ENCODE data around the gene MMAB. TPM values are rescaled to one million over a fixed set of nuclear protein-coding genes. Genes with fewer than 3 reads are reported as not detected.

The MMAB gene
- total and polyA plus RNA-seq, 10 of the 15 experiments (the other 5 are each of a cell fraction or from before 2014, with no cell fraction given): 10.6 to 65.3 (median 45.2) TPM

DNA sequence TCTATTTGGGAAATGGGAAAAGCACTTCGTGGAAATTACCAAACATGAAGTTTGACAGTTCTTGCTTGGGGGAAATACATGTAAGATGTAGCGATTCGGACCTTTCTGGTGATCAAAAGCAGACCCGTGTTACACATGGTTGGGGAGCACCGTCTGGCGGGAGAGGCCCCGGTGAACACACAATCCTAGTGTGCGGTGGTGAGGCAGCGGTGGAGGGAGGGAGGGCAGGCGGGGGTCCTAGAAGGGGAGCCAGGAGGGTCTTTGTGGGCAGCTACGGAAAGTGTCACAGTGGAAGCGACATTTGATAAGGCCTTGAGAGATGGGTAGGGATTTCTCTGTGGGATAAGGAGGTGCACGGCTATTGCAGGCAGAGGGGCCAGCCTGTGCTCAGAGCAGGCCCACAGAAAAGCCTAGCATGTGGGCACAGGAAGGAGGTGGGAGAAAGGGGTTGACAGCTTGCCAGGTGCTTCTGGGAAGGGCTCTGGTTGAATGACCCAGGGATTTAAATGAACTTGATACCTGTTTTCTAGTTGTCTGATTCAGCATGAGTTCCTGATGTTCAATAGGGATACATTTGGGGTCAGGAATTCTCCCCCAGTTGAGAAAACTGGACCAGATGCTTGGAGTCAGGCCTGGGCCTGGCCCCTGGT, 7.5 kb upstream of the MMAB start (continued):
- TF ChIP-seq, protein P1, sequence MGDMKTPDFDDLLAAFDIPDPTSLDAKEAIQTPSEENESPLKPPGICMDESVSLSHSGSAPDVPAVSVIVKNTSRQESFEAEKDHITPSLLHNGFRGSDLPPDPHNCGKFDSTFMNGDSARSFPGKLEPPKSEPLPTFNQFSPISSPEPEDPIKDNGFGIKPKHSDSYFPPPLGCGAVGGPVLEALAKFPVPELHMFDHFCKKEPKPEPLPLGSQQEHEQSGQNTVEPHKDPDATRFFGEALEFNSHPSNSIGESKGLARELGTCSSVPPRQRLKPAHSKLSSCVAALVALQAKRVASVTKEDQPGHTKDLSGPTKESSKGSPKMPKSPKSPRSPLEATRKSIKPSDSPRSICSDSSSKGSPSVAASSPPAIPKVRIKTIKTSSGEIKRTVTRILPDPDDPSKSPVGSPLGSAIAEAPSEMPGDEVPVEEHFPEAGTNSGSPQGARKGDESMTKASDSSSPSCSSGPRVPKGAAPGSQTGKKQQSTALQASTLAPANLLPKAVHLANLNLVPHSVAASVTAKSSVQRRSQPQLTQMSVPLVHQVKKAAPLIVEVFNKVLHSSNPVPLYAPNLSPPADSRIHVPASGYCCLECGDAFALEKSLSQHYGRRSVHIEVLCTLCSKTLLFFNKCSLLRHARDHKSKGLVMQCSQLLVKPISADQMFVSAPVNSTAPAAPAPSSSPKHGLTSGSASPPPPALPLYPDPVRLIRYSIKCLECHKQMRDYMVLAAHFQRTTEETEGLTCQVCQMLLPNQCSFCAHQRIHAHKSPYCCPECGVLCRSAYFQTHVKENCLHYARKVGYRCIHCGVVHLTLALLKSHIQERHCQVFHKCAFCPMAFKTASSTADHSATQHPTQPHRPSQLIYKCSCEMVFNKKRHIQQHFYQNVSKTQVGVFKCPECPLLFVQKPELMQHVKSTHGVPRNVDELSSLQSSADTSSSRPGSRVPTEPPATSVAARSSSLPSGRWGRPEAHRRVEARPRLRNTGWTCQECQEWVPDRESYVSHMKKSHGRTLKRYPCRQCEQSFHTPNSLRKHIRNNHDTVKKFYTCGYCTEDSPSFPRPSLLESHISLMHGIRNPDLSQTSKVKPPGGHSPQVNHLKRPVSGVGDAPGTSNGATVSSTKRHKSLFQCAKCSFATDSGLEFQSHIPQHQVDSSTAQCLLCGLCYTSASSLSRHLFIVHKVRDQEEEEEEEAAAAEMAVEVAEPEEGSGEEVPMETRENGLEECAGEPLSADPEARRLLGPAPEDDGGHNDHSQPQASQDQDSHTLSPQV (IDR thresholded peaks at IDR 0.05): no peak
- no peak for TF ChIP-seq SIX5 (IDR thresholded peaks at IDR 0.05; ENCODE audit: low read depth, low read length, severe bottlenecking)
- no peak for TF ChIP-seq CHD4 (IDR thresholded peaks at IDR 0.05)
- TF ChIP-seq CHD2 (IDR thresholded peaks at IDR 0.05; ENCODE audit: borderline replicate concordance, low read depth, low read length): no peak
- TF ChIP-seq ESRRA (IDR thresholded peaks at IDR 0.05; ENCODE audit: low read length): no peak
- no peak for TF ChIP-seq RUNX3 (IDR thresholded peaks at IDR 0.05; ENCODE audit: low read length)
- no peak for TF ChIP-seq TARDBP (IDR thresholded peaks at IDR 0.05; ENCODE audit: borderline replicate concordance)

DNA sequence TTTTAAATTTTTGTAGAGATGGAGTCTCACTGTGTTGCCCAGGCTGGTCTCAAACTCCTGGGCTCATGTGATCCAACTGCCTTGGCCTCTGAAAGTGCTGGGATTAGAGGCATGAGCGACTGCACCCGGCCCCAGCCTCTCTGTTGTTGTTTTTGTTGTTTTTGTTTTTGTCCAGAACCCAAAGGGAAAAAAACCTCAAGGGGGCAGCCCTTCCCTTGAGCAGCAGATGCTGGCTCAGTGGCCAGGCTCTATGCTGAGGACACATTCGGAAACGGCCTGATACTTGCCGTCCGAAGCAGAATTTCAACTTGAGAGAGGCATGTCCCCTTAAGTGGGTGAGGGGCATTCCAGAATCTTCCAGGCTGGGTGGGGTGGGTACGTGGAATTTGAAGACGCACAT, 7.0 kb upstream of the MMAB start:
- Histone ChIP-seq H3K27ac (ENCODE audit: control insufficient read depth, insufficient read depth) (no peak overlapping the region), H3K4me1 (ENCODE audit: control insufficient read depth, insufficient read depth, low read length) (no peaks in the 10 kb centered on the region), H3K4me2 (ENCODE audit: control insufficient read depth, insufficient read depth) (no peak overlapping the region), H4K20me1 (ENCODE audit: control insufficient read depth, insufficient read depth) (no peaks in the 10 kb centered on the region), H3K79me2 (ENCODE audit: control insufficient read depth, insufficient read depth, low read length) (no peaks in the 10 kb centered on the region), H3K4me3 (no peak overlapping the region), H3K27me3 (replicated peaks in 1 of 2; ENCODE audit: control insufficient read depth in 2 of 2, insufficient read depth in 2 of 2, low read length in 1 of 2) (no peaks in the 10 kb centered on the region), H3K9ac (ENCODE audit: control insufficient read depth, insufficient read depth, low read length) (no peak overlapping the region), H2AFZ (ENCODE audit: control insufficient read depth, low read depth, low read length) (no peak overlapping the region), H3K36me3 (ENCODE audit: control insufficient read depth in 2 of 2, insufficient read depth in 2 of 2, low read length in 1 of 2) (peaks cover 3 to 23% of the 10 kb centered on the region in 2 experiments; a peak in 3 of 4 replicates), H3K9me3 (replicated peaks; ENCODE audit: control insufficient read depth, insufficient read depth, low read length) (no peaks in the 10 kb centered on the region)
- WGBS (ENCODE audit: insufficient coverage, insufficient replicate concordance, low lambda C conversion rate, missing lambda C conversion rate): 93% methylated on average over 8 of the region's 8 CpGs
- SMC1A ChIA-PET (ENCODE audit: uncharacterized antibody, unreplicated experiment): no interaction called here
- FAIRE-seq: no peak
- in situ Hi-C loops (cut with MboI) (no loop called here), intact Hi-C loops (cut with micrococcal nuclease; ENCODE audit: unreplicated experiment) (no loop called here)
- ATAC-seq: no peak
- CTCF ChIA-PET: no interaction called here
- POLR2A ChIA-PET: no interaction called here
- no peak for DNase-seq (ENCODE audit: low read depth, low spot score)
- RAD21 ChIA-PET (ENCODE audit: unreplicated experiment): no interaction called here
- no TSS peak for BruUV-seq (replicated peaks)
- TF ChIP-seq ZNF24 (IDR thresholded peaks at IDR 0.05): no peak
- no peak for TF ChIP-seq TCF7 (IDR thresholded peaks at IDR 0.05; ENCODE audit: borderline replicate concordance)
- TF ChIP-seq TBL1XR1 (IDR thresholded peaks at IDR 0.05; ENCODE audit: low read depth, low read length): no peak
- no peak for TF ChIP-seq NFYA (IDR thresholded peaks at IDR 0.05; ENCODE audit: borderline replicate concordance, low read depth, low read length)
- TF ChIP-seq, protein P2, sequence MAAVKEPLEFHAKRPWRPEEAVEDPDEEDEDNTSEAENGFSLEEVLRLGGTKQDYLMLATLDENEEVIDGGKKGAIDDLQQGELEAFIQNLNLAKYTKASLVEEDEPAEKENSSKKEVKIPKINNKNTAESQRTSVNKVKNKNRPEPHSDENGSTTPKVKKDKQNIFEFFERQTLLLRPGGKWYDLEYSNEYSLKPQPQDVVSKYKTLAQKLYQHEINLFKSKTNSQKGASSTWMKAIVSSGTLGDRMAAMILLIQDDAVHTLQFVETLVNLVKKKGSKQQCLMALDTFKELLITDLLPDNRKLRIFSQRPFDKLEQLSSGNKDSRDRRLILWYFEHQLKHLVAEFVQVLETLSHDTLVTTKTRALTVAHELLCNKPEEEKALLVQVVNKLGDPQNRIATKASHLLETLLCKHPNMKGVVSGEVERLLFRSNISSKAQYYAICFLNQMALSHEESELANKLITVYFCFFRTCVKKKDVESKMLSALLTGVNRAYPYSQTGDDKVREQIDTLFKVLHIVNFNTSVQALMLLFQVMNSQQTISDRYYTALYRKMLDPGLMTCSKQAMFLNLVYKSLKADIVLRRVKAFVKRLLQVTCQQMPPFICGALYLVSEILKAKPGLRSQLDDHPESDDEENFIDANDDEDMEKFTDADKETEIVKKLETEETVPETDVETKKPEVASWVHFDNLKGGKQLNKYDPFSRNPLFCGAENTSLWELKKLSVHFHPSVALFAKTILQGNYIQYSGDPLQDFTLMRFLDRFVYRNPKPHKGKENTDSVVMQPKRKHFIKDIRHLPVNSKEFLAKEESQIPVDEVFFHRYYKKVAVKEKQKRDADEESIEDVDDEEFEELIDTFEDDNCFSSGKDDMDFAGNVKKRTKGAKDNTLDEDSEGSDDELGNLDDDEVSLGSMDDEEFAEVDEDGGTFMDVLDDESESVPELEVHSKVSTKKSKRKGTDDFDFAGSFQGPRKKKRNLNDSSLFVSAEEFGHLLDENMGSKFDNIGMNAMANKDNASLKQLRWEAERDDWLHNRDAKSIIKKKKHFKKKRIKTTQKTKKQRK (IDR thresholded peaks at IDR 0.05; ENCODE audit: low read depth, low read length): no peak
- TF ChIP-seq FOXM1 (IDR thresholded peaks at IDR 0.05; ENCODE audit: low read depth, low read length): no peak
- TF ChIP-seq, protein P3, sequence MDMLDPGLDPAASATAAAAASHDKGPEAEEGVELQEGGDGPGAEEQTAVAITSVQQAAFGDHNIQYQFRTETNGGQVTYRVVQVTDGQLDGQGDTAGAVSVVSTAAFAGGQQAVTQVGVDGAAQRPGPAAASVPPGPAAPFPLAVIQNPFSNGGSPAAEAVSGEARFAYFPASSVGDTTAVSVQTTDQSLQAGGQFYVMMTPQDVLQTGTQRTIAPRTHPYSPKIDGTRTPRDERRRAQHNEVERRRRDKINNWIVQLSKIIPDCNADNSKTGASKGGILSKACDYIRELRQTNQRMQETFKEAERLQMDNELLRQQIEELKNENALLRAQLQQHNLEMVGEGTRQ (IDR thresholded peaks at IDR 0.05; ENCODE audit: borderline replicate concordance, low read depth, low read length): no peak
- TF ChIP-seq SMAD1 (IDR thresholded peaks at IDR 0.05; ENCODE audit: low read depth, partially characterized antibody): no peak
- TF ChIP-seq ZBED1 (IDR thresholded peaks at IDR 0.05; ENCODE audit: borderline replicate concordance): no peak

All from GM12878 (cell line).